ENCODE data around the gene KRT79. TPM values are rescaled to one million over a fixed set of nuclear protein-coding genes. Genes with fewer than 3 reads are reported as not detected.

Gene KRT79
- total RNA-seq, 4 donors from 2014 or later = 1.8 TPM; not detected in 3

GRCh38 chr12:52777566-52777965, 56.5 kb downstream of the KRT79 start:
- Histone ChIP-seq H3K4me1 (no peaks in the 10 kb centered on the region), H3K36me3 (no peaks in the 10 kb centered on the region), H3K27ac (no peak overlapping the region), H3K4me3 (no peak overlapping the region), H3K9me3 (no peaks in the 10 kb centered on the region), H3K27me3 (peaks cover 0 to 29% (median 0%) of the 10 kb centered on the region in 4 donors)
- TF ChIP-seq POLR2A (IDR thresholded peaks at IDR 0.05) (no peak), CTCF (IDR thresholded peaks at IDR 0.05) (no peak)
- intact Hi-C loops (cut with DNase I) = no loop called here
- no CpG with 5 or more reads among the region's 4 CpGs for WGBS, 2 donors
- no peak for DNase-seq

GRCh38 chr12:52776913-52777395, 57.2 kb downstream of the KRT79 start, which contains the start of gene KRT76:
TSS of gene KRT76 (minus strand) at chr12:52777345. CDS start at chr12:52777291, 54 bp downstream.
- intact Hi-C loops (cut with DNase I) = no loop called here
- H3K4me3 ChIP-seq = no peak within 1 kb of the TSS
- no peak within 1 kb of the TSS for H3K27ac ChIP-seq
- no peaks in the 10 kb centered on the region for H3K36me3 ChIP-seq
- no peaks in the 10 kb centered on the region for H3K9me3 ChIP-seq
- no peak for TF ChIP-seq CTCF (IDR thresholded peaks at IDR 0.05)
- TF ChIP-seq POLR2A (IDR thresholded peaks at IDR 0.05) = no peak
- no peak for DNase-seq
- 80 to 87% methylated on average over 5 to 8 of the region's 8 CpGs for WGBS, 2 donors
- H3K4me1 ChIP-seq = no peaks in the 10 kb centered on the region
- peaks cover 0 to 27% (median 0%) of the 10 kb centered on the region in 4 donors for H3K27me3 ChIP-seq

- no peak overlapping the region for H3K27ac ChIP-seq
- intact Hi-C loops (cut with DNase I) = no loop called here
- no peak for DNase-seq
- H3K27me3 ChIP-seq = peaks cover 0 to 22% (median 0%) of the 10 kb centered on the region in 4 donors
- H3K9me3 ChIP-seq = no peaks in the 10 kb centered on the region
- no peaks in the 10 kb centered on the region for H3K36me3 ChIP-seq
- TF ChIP-seq POLR2A (IDR thresholded peaks at IDR 0.05) (no peak), CTCF (IDR thresholded peaks at IDR 0.05) (no peak)
- H3K4me1 ChIP-seq = no peaks in the 10 kb centered on the region
- 69 to 78% methylated on average over 3 of the region's 5 CpGs for WGBS, 2 donors
- H3K4me3 ChIP-seq = no peak overlapping the region
Measured at GRCh38 chr12:52776435-52776834, 57.7 kb downstream of the KRT79 start.

- H3K27me3 ChIP-seq = peaks cover 0 to 23% (median 0%) of the 10 kb centered on the region in 4 donors
- H3K9me3 ChIP-seq = no peaks in the 10 kb centered on the region
- WGBS, 2 donors = 51 to 86% methylated on average over 5 to 6 of the region's 8 CpGs
- DNase-seq = no peak
- H3K27ac ChIP-seq = no peak overlapping the region
- H3K4me3 ChIP-seq = no peak overlapping the region
- intact Hi-C loops (cut with DNase I) = no loop called here
- H3K4me1 ChIP-seq = no peaks in the 10 kb centered on the region
- no peaks in the 10 kb centered on the region for H3K36me3 ChIP-seq
- no peak for TF ChIP-seq CTCF (IDR thresholded peaks at IDR 0.05)
Measured at GRCh38 chr12:52774629-52775250, 59.4 kb downstream of the KRT79 start.

- H3K9me3 ChIP-seq = no peaks in the 10 kb centered on the region
- no peaks in the 10 kb centered on the region for H3K4me1 ChIP-seq
- no peak for DNase-seq
- H3K4me3 ChIP-seq = no peak overlapping the region
- no peak for TF ChIP-seq CTCF (IDR thresholded peaks at IDR 0.05)
- no peak for TF ChIP-seq POLR2A (IDR thresholded peaks at IDR 0.05)
- WGBS, 2 donors = 62 to 69% methylated on average over 3 of the region's 3 CpGs
- intact Hi-C loops (cut with DNase I) = no loop called here
- peaks cover 0 to 29% (median 0%) of the 10 kb centered on the region in 4 donors for H3K27me3 ChIP-seq
- no peak overlapping the region for H3K27ac ChIP-seq
- no peaks in the 10 kb centered on the region for H3K36me3 ChIP-seq
Measured at GRCh38 chr12:52772772-52773171, 61.3 kb downstream of the KRT79 start.
